Activated CD8-positive, alpha-beta memory T cell treated with anti-CD3 and anti-CD28 coated beads for 1 hour (primary cell): ENCODE measurements around the gene AHNAK2.
"Not testable (repeated sequence)": the region's sequence is repeated elsewhere in the genome, so short reads cannot be mapped to it uniquely, and the experiment has no call there.

Source experiments
- DNase-seq, 2 donors: peaks; one replicate each; pipeline ENCODE4 v3.0.0-alpha.2; 2020; ENCODE audit warnings: low read depth in 1 of 2; ENCODE audit errors: extremely low read depth in 1 of 2

The AHNAK2 gene

GRCh38 chr14:104928391-104929133 lies 49.6 kb downstream of the AHNAK2 start:
- no peak for DNase-seq

- no peak for DNase-seq
Observed at GRCh38 chr14:104927901-104928300, 50.3 kb downstream of the AHNAK2 start.

GRCh38 chr14:104927432-104927816 lies 50.8 kb downstream of the AHNAK2 start:
- DNase-seq: no peak

- DNase-seq: no peak
Observed at GRCh38 chr14:104926619-104927431, 51.3 kb downstream of the AHNAK2 start.

GRCh38 chr14:104925855-104926609 lies 52.1 kb downstream of the AHNAK2 start:
- no peak for DNase-seq

- no peak for DNase-seq
Observed at GRCh38 chr14:104925214-104925854, 52.8 kb downstream of the AHNAK2 start.

- DNase-seq: no peak
Observed at GRCh38 chr14:104924421-104925213, 53.6 kb downstream of the AHNAK2 start, which contains the start of gene PLD4. PLD4 (plus strand) TSS chr14:104924879; CDS start chr14:104927141, 2,262 bp downstream.

- no peak for DNase-seq
Observed at GRCh38 chr14:104923640-104924420, 54.3 kb downstream of the AHNAK2 start.

- DNase-seq: no peak
Observed at GRCh38 chr14:104919993-104920315, 58.2 kb downstream of the AHNAK2 start.

GRCh38 chr14:104919152-104919992 lies 58.8 kb downstream of the AHNAK2 start:
- DNase-seq: not testable (repeated sequence)

- no peak for DNase-seq
Observed at GRCh38 chr14:104917993-104918392, 60.2 kb downstream of the AHNAK2 start.

- DNase-seq: no peak
Observed at GRCh38 chr14:104917116-104917515, 61.1 kb downstream of the AHNAK2 start.

- no peak for DNase-seq
Observed at GRCh38 chr14:104913435-104913834, 64.7 kb downstream of the AHNAK2 start.

- DNase-seq: no peak
Observed at GRCh38 chr14:104912053-104912452, 66.1 kb downstream of the AHNAK2 start.

GRCh38 chr14:104908303-104908702 lies 69.9 kb downstream of the AHNAK2 start:
- DNase-seq: no peak

- not testable (repeated sequence) for DNase-seq
Observed at GRCh38 chr14:104905579-104905933, 72.6 kb downstream of the AHNAK2 start.

GRCh38 chr14:104904650-104905578 lies 73.3 kb downstream of the AHNAK2 start:
- not testable (repeated sequence) for DNase-seq
